Neuronal stem cell (in vitro differentiated cells): ENCODE data around the gene SLC6A9.

ENCODE experiments used
- DNase-seq: peaks from one replicate; pipeline ENCODE4 v3.0.0-alpha.2; 2013; ENCODE audit warnings: low spot score
- H2AFZ ChIP-seq: one replicate; pipeline ENCODE4 v1.6.1; 2013; ENCODE audit warnings: mild to moderate bottlenecking, low read length, inconsistent platforms
- H2AK5ac ChIP-seq: 2 replicates; pipeline ENCODE4 v1.6.1; 2013; ENCODE audit warnings: low read depth, mild to moderate bottlenecking, inconsistent platforms, low read length, moderate library complexity, mixed read lengths
- H2BK120ac ChIP-seq: 2 replicates; pipeline ENCODE4 v1.6.1; 2013; ENCODE audit warnings: low read depth, mild to moderate bottlenecking, inconsistent platforms, low read length, moderate library complexity, mixed read lengths
- H2BK12ac ChIP-seq: one replicate; pipeline ENCODE4 v1.6.1; 2013; ENCODE audit warnings: low read length, inconsistent platforms
- H2BK15ac ChIP-seq: 2 replicates; pipeline ENCODE4 v1.6.1; 2013; ENCODE audit warnings: mild to moderate bottlenecking, low read length, inconsistent platforms, mixed read lengths
- H2BK5ac ChIP-seq: one replicate; pipeline ENCODE4 v1.6.1; 2013; ENCODE audit warnings: inconsistent platforms, mild to moderate bottlenecking, low read length, moderate library complexity
- H3K14ac ChIP-seq: one replicate; pipeline ENCODE4 v1.6.1; 2013; ENCODE audit warnings: low read length, inconsistent platforms
- H3K18ac ChIP-seq: 2 replicates; pipeline ENCODE4 v1.6.1; 2013; ENCODE audit warnings: low read length, inconsistent platforms
- H3K23ac ChIP-seq: 2 replicates; pipeline ENCODE4 v1.6.1; 2013; ENCODE audit warnings: low read depth, mild to moderate bottlenecking, mixed read lengths, low read length, inconsistent platforms; ENCODE audit not compliant: poor library complexity
- H3K27ac ChIP-seq: replicated peaks from 3 replicates; pipeline ENCODE4 v1.5.1; 2013; ENCODE audit warnings: low read length, inconsistent platforms
- H3K27me3 ChIP-seq, 3 experiments: 2 replicates each; pipeline ENCODE4 v1.6.1; 2013; ENCODE audit warnings: low read length in 3 of 3, mild to moderate bottlenecking in 2 of 3, inconsistent platforms in 1 of 3, low read depth in 1 of 3, mixed read lengths in 1 of 3, moderate library complexity in 1 of 3; ENCODE audit not compliant: control insufficient read depth in 3 of 3, insufficient read depth in 3 of 3
- H3K36me3 ChIP-seq, 2 donors: replicated peaks in 1 of 2; 2 replicates each; pipeline ENCODE4 v1.6.1; 2013; ENCODE audit warnings: low read length in 2 of 2; ENCODE audit not compliant: control insufficient read depth in 2 of 2, insufficient read depth in 2 of 2
- H3K4ac ChIP-seq: 2 replicates; pipeline ENCODE4 v1.6.1; 2013; ENCODE audit warnings: inconsistent platforms, mild to moderate bottlenecking, low read length, moderate library complexity
- H3K4me1 ChIP-seq, 2 donors: 1 replicate in 1 of 2; 2 replicates in 1 of 2; pipeline ENCODE4 v1.6.1; 2013; ENCODE audit warnings: low read length in 2 of 2, low read depth in 1 of 2; ENCODE audit not compliant: control insufficient read depth in 2 of 2, insufficient read depth in 1 of 2
- H3K4me2 ChIP-seq: one replicate; pipeline ENCODE4 v1.6.1; 2013; ENCODE audit warnings: mild to moderate bottlenecking, low read length, inconsistent platforms; ENCODE audit not compliant: insufficient read depth, poor library complexity, severe bottlenecking
- H3K4me3 ChIP-seq, 2 donors: 2 replicates each; pipeline ENCODE4 v1.5.1; 2013; ENCODE audit warnings: low read length in 2 of 2, mild to moderate bottlenecking in 2 of 2, inconsistent platforms in 1 of 2, moderate library complexity in 1 of 2
- H3K79me1 ChIP-seq: one replicate; pipeline ENCODE4 v1.6.1; 2013; ENCODE audit warnings: low read depth, mild to moderate bottlenecking, inconsistent platforms, low read length, moderate library complexity
- H3K9ac ChIP-seq: one replicate; pipeline ENCODE4 v1.6.1; 2013; ENCODE audit warnings: mild to moderate bottlenecking, low read depth, low read length, inconsistent platforms; ENCODE audit not compliant: poor library complexity
- H3K9me3 ChIP-seq, 2 donors: replicated peaks in 1 of 2; 2 replicates each; pipeline versions ENCODE3 to v1.6.1; 2013; ENCODE audit warnings: low read length in 2 of 2, mild to moderate bottlenecking in 2 of 2, inconsistent platforms in 1 of 2, low read depth in 1 of 2, mixed read lengths in 1 of 2, moderate library complexity in 1 of 2; ENCODE audit not compliant: control insufficient read depth in 2 of 2, insufficient read depth in 1 of 2
- H4K8ac ChIP-seq: one replicate; pipeline ENCODE4 v1.6.1; 2013; ENCODE audit warnings: low read depth, mild to moderate bottlenecking, inconsistent platforms, low read length, moderate library complexity
- H4K91ac ChIP-seq: one replicate; pipeline ENCODE4 v1.6.1; 2013; ENCODE audit warnings: low read length, low read depth, mild to moderate bottlenecking, inconsistent platforms; ENCODE audit not compliant: poor library complexity
- WGBS, 2 donors: extraction: QIAGEN DNeasy Blood & Tissue Kit; methylation state at CpG; one replicate each; pipeline ENCODE4 v1.1.7; 2013; ENCODE audit warnings: missing lambda C conversion rate in 2 of 2, mixed read lengths in 1 of 2; ENCODE audit not compliant: insufficient read length in 2 of 2, insufficient replicate concordance in 1 of 2; ENCODE audit errors: extremely low coverage in 2 of 2; 5-methylcytosine and 5-hydroxymethylcytosine counted together

Gene SLC6A9

DNA sequence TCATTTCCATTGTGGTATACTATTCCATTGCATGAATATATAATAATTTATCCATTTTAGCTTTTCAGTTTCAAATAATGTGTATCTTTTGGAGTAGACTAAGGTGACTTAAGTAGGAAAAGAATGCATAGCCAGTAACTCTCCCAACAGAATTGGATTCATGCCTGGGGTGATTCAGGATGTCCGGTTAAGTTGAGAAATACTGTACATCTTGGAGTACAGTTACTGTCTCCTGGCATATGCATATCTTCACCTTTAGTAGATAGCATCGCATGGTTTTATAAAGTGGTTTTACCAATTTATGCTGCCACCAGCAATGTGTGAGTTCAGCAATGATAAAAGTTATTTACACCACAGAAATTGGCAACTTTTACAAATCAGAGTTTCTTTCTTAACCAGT, 18.6 kb upstream of the SLC6A9 start:
- Histone ChIP-seq H3K4me3 (no peak overlapping the region), H2AK5ac (no peak overlapping the region), H2AFZ (no peak overlapping the region), H3K36me3 (no peaks in the 10 kb centered on the region), H3K4ac (no peak overlapping the region), H4K91ac (no peak overlapping the region), H3K14ac (no peak overlapping the region), H3K23ac (no peak overlapping the region), H2BK120ac (no peak overlapping the region), H2BK5ac (no peak overlapping the region), H3K79me1 (no peaks in the 10 kb centered on the region), H3K9ac (no peak overlapping the region), H3K27me3 (peaks cover 0 to 18% (median 0%) of the 10 kb centered on the region in 3 experiments), H3K27ac (no peak overlapping the region), H3K4me1 (no peaks in the 10 kb centered on the region), H2BK15ac (no peak overlapping the region), H2BK12ac (no peak overlapping the region), H3K18ac (no peak overlapping the region), H4K8ac (no peak overlapping the region), H3K4me2 (no peak overlapping the region), H3K9me3 (no peaks in the 10 kb centered on the region)
- no CpG with 5 or more reads among the region's 2 CpGs for WGBS, 2 donors
- no peak for DNase-seq

DNA sequence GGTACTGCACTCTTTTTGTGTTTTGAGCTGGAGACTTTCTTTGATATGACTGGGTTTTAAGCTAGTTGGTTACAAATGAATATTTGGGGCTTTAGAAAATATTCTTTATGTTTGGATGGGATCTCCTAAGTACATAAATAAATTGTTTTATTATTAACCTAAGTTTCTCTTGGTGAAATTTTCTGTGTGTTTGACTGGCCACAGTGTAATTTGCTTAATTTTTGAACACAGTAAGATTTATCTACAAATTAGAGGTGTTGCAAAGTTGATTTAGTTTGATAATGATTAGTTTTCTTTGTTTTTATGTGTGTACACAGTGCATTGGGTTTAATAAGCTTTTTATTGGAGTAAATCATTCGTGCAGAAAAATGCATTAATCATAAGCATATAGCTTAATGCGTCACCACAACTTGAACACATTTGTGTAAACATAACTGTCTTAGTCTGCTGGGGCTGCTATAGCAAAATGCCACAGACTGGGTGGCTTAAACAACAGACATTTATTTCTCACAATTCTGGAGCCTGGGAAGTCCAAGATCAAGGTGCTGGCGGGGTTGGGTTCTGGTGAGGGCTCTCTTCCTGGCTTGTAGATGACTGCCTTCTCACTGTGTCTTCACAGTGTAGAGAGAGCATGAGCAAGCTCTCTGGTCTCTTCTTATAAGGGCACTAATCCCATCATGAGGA, 17.4 kb upstream of the SLC6A9 start:
- Histone ChIP-seq H3K4me3 (no peak overlapping the region), H2AFZ (peak overlapping the region; percentile 23)

DNA sequence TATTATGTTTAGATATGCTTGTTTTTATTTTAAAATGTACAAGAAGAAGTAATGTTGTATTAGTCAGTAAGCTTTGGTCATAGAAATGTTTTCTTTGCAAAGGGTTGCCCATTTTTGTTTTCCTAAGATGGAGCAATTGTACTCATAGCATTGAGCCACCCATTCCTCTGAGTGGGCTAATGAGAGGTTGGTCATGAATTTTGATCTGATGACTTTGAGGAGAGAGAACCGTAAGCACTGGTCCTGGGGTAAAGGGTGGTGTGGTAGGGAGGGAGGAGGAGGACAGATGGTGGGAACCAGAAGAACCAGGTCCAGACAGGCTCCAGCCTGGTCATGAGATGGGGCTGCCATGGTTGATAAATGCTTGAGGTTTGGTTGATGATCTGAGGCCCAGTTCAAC, 15.9 kb upstream of the SLC6A9 start:
- Histone ChIP-seq H3K18ac (no peak overlapping the region), H3K14ac (no peak overlapping the region), H2BK12ac (no peak overlapping the region), H2BK5ac (no peak overlapping the region), H3K9ac (no peak overlapping the region), H3K79me1 (no peaks in the 10 kb centered on the region), H2BK15ac (no peak overlapping the region), H2AK5ac (peak overlapping the region; percentile 13), H4K8ac (no peak overlapping the region), H3K23ac (no peak overlapping the region), H3K4ac (no peak overlapping the region), H3K4me3 (no peak overlapping the region), H3K36me3 (no peaks in the 10 kb centered on the region), H3K4me1 (peaks cover 0 to 5% of the 10 kb centered on the region in 2 donors), H3K27ac (no peak overlapping the region), H2BK120ac (no peak overlapping the region), H4K91ac (no peak overlapping the region), H3K4me2 (no peak overlapping the region), H2AFZ (peak overlapping the region; percentile 63), H3K27me3 (peaks cover 0 to 20% (median 0%) of the 10 kb centered on the region in 3 experiments), H3K9me3 (no peaks in the 10 kb centered on the region)
- WGBS, 2 donors = no CpG with 5 or more reads among the region's 1 CpG
- DNase-seq = no peak

More for the DNA sequence above, 17.4 kb upstream of the SLC6A9 start:
- no peak overlapping the region for H2BK5ac ChIP-seq
- no CpG with 5 or more reads among the region's 3 CpGs for WGBS, 2 donors
- no peak overlapping the region for H3K27ac ChIP-seq
- H3K18ac ChIP-seq = no peak overlapping the region
- H3K4ac ChIP-seq = no peak overlapping the region
- DNase-seq = no peak
- H4K8ac ChIP-seq = no peak overlapping the region
- no peak overlapping the region for H2BK120ac ChIP-seq
- H3K9me3 ChIP-seq = no peaks in the 10 kb centered on the region
- H2AK5ac ChIP-seq = no peak overlapping the region
- H3K36me3 ChIP-seq = no peaks in the 10 kb centered on the region
- H3K9ac ChIP-seq = no peak overlapping the region
- H2BK12ac ChIP-seq = no peak overlapping the region
- H2BK15ac ChIP-seq = no peak overlapping the region
- H4K91ac ChIP-seq = no peak overlapping the region
- H3K79me1 ChIP-seq = no peaks in the 10 kb centered on the region
- H3K27me3 ChIP-seq = peaks cover 0 to 25% (median 0%) of the 10 kb centered on the region in 3 experiments
- no peak overlapping the region for H3K23ac ChIP-seq
- H3K4me1 ChIP-seq = peaks cover 0 to 3% of the 10 kb centered on the region in 2 donors
- H3K14ac ChIP-seq = no peak overlapping the region
- H3K4me2 ChIP-seq = no peak overlapping the region

DNA sequence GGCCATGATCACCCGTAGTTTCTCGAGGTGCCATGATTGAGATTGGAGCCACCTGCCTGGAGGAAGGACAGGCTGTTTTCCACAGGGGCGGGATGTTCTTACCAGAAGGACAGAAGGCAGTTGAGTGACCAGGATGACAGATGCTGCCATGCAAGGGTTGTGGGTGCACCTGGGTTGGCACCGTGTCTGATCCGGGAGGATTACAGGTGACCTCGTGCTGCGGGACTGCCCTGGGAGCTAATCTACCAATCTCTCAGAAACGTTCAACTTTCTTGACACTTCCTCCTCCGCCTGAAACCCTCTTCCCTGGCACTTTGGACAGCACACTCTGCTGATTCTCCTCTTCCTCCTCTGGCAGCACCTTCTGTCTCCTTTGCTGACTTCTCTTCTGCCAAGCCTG, 13.8 kb upstream of the SLC6A9 start:
- no peak overlapping the region for H4K8ac ChIP-seq
- no peak overlapping the region for H3K4me2 ChIP-seq
- H3K27ac ChIP-seq = no peak overlapping the region
- no peak overlapping the region for H3K14ac ChIP-seq
- H3K79me1 ChIP-seq = no peaks in the 10 kb centered on the region
- H3K36me3 ChIP-seq = no peaks in the 10 kb centered on the region
- H2BK15ac ChIP-seq = no peak overlapping the region
- no peak overlapping the region for H2BK120ac ChIP-seq
- H2BK5ac ChIP-seq = no peak overlapping the region
- no peak overlapping the region for H3K9ac ChIP-seq
- no peak overlapping the region for H2BK12ac ChIP-seq
- WGBS, 2 donors = no CpG with 5 or more reads among the region's 9 CpGs
- no peak for DNase-seq
- H2AFZ ChIP-seq = no peak overlapping the region
- H3K27me3 ChIP-seq = peaks cover 0 to 13% (median 0%) of the 10 kb centered on the region in 3 experiments
- H3K4me1 ChIP-seq = peaks cover 0 to 5% of the 10 kb centered on the region in 2 donors
- no peak overlapping the region for H2AK5ac ChIP-seq
- H4K91ac ChIP-seq = no peak overlapping the region
- no peak overlapping the region for H3K23ac ChIP-seq
- no peak overlapping the region for H3K18ac ChIP-seq
- H3K4me3 ChIP-seq = no peak overlapping the region
- H3K9me3 ChIP-seq = no peaks in the 10 kb centered on the region
- no peak overlapping the region for H3K4ac ChIP-seq
